Esophagus squamous epithelium (tissue), 5 donors: ENCODE results near the gene CTDP1. TPM values are rescaled to one million over a fixed set of nuclear protein-coding genes. Genes with fewer than 3 reads are reported as not detected.

Experiments
- DNase-seq: peaks from one replicate; lab custom pipeline; 2025; lab: John Stamatoyannopoulos, UW
- H3K27ac ChIP-seq, 4 donors: fragments of 200-600 bp; sonication (generic); one replicate each; pipeline ENCODE4 v1.5.1; 2016 to 2019; ENCODE audit warnings: mild to moderate bottlenecking in 1 of 4
- H3K27me3 ChIP-seq, 4 donors: fragments of 200-600 bp; sonication (generic); 1 replicate in 3 of 4; 2 replicates in 1 of 4; pipeline versions ENCODE4 v1.5.1 to v1.6.0; 2017 to 2021; ENCODE audit warnings: antibody characterized with exemption in 1 of 4
- H3K36me3 ChIP-seq, 3 donors: fragments of 200-600 bp; sonication (generic); one replicate each; pipeline ENCODE4 v1.5.1; 2016 to 2019
- H3K4me1 ChIP-seq, 3 donors: fragments of 200-600 bp; sonication (generic); one replicate each; pipeline ENCODE4 v1.5.1; 2017 to 2019
- H3K4me3 ChIP-seq, 4 donors: fragments of 200-600 bp; sonication (generic); 1 replicate in 3 of 4; 2 replicates in 1 of 4; pipeline ENCODE4 v1.5.1; 2016 to 2019; ENCODE audit warnings: mild to moderate bottlenecking in 2 of 4, moderate library complexity in 1 of 4
- H3K9me3 ChIP-seq, 3 donors: fragments of 200-600 bp; sonication (generic); one replicate each; pipeline ENCODE4 v1.5.1; 2016 to 2019
- POLR2A ChIP-seq, 4 donors: fragments of 450-650 bp; IDR thresholded peaks; one replicate each; pipeline ENCODE4 v1.6.1; 2017; ENCODE audit warnings: antibody characterized with exemption in 4 of 4, mild to moderate bottlenecking in 4 of 4, moderate library complexity in 3 of 4
- WGBS, 2 donors: methylation state at CpG; one replicate each; pipeline ENCODE4 v1.1.5; 2018; 5-methylcytosine and 5-hydroxymethylcytosine counted together
- intact Hi-C: fragments of 100-400 bp; cut with DNase I; formaldehyde crosslinking; loops from one replicate; pipeline ENCODE4 v1.15.0; 2022
- total RNA-seq, 4 donors: library from RNA; depleted of rRNA; stranded (reverse); fragments of >200 nt; gene quantifications; one replicate each; pipeline ENCODE4 v1.1.0, GENCODE V29; 2016
- TF ChIP-seq, protein P1 (sequence below), 6 experiments: fragments of 450-650 bp in 4 of 6; fragments of 200-600 bp in 2 of 6; sonication (generic) in 2 of 6; IDR thresholded peaks; one replicate each; pipeline ENCODE4 v1.5.1; 2016 to 2019; ENCODE audit warnings: antibody characterized with exemption in 6 of 6, mild to moderate bottlenecking in 4 of 6, moderate library complexity in 4 of 6
- donor health status: DM: yes; HTN: yes; CAD: no.

The CTDP1 gene
- total RNA-seq, 4 donors from 2014 or later = 10.5 to 17.1 (median 15.5) TPM

DNA sequence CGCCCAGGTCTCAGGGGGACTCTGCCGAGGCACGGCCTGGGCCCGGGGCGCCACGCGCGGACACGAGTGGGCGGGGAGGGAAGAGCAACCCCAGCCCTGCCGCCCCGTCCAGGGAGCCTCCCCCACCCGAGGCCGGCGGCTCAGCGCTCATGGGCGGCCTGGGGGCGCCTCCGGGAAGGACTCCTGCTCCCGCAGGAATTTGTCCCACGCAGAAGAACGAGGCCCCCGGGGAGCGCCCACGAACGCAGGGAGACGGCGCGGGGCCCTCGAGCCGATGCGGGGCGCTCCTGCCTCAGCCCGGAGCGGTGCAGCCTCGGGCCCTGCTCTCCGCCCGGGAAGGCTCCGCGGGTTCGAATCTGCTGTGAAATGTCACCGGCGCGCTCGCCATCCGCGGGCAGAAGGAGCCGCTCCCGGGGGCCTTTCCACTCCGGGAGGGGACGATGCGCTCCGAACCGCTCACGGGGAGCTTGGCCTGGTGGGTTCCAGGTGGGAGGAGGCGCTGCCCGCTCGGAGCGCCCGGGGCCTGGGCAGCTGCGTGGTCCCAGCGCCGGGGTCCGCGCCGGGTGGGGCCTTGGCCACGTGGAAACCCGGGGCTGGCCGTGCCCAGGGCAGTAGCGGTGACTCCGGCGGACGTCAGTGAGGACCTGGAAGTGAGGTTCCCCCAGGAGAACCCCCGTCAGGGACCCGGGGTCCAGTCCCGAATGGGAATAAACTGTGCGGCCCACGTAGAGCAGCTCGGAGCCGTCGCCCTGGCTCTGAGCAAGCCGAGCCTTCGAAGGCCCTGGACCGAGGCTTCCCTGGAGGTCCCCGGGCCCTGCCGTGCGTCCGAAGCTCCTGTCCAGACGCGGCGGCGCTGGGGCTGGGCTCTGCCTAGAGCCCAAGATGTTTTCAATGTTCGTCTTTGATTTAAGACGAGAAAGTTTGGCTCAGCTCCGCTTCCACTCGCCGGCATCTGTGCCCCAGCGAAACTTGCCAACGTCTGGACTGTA lies 41.4 kb upstream of the CTDP1 start:
- no peak for DNase-seq
- no peak overlapping the region for H3K4me3 ChIP-seq
- no peaks in the 10 kb centered on the region for H3K9me3 ChIP-seq
- H3K4me1 ChIP-seq = no peaks in the 10 kb centered on the region
- intact Hi-C loops = loop anchor here (10.0 kb wide), 1 partner anchor 53 kb away; no protein-coding TSS in a partner anchor
- H3K36me3 ChIP-seq = no peaks in the 10 kb centered on the region
- WGBS, 2 donors = 77 to 84% methylated on average over 16 to 18 of the region's 99 CpGs
- TF ChIP-seq, protein P1, sequence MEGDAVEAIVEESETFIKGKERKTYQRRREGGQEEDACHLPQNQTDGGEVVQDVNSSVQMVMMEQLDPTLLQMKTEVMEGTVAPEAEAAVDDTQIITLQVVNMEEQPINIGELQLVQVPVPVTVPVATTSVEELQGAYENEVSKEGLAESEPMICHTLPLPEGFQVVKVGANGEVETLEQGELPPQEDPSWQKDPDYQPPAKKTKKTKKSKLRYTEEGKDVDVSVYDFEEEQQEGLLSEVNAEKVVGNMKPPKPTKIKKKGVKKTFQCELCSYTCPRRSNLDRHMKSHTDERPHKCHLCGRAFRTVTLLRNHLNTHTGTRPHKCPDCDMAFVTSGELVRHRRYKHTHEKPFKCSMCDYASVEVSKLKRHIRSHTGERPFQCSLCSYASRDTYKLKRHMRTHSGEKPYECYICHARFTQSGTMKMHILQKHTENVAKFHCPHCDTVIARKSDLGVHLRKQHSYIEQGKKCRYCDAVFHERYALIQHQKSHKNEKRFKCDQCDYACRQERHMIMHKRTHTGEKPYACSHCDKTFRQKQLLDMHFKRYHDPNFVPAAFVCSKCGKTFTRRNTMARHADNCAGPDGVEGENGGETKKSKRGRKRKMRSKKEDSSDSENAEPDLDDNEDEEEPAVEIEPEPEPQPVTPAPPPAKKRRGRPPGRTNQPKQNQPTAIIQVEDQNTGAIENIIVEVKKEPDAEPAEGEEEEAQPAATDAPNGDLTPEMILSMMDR (IDR thresholded peaks at IDR 0.05) = no peak
- TF ChIP-seq POLR2A (IDR thresholded peaks at IDR 0.05) = no peak
- peaks cover 0 to 60% (median 6%) of the 10 kb centered on the region in 4 donors for H3K27me3 ChIP-seq
- no peak overlapping the region for H3K27ac ChIP-seq

DNA sequence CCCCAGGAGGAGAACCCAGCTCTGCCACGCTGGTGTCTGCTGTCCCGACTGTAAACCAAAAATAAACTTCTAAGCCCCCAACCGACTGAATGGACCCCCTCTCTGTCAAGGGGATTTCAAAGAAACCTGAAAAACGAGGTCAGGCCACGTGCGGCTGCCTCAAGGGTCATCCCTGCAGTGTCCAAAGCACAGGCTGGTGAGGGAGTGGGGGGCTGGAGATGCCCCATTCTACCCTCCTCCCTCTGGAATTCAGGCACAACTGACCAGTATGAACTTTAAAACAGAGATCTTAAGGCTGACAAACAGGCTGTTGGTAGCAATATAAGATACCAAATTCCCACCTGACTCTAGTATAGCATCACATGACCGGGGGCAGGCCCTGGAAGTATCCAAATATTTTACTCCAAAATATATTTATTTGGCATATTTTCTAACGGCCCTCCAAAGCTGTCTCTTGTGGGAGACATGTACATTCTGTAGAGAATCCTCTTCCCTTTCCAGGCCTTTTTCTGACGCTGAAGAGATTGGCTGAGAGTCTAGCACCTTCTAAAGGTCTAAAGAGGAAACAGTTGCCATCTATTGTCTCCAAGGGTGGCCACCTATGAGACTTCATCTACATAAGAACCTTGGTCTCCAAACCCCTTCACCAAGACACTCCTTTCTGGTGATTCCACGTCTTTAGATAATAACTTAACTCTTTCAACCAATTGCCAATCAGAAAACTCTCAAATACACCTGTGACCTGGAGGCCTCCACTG lies 40.4 kb upstream of the CTDP1 start:
- intact Hi-C loops = loop anchor here (10.0 kb wide), 1 partner anchor 54 kb away; no protein-coding TSS in a partner anchor
- H3K27me3 ChIP-seq = peaks cover 0 to 64% (median 6%) of the 10 kb centered on the region in 4 donors
- TF ChIP-seq, protein P1 (IDR thresholded peaks at IDR 0.05) = no peak
- TF ChIP-seq POLR2A (IDR thresholded peaks at IDR 0.05) = no peak
- DNase-seq = no peak
- no peak overlapping the region for H3K4me3 ChIP-seq
- H3K36me3 ChIP-seq = no peaks in the 10 kb centered on the region
- 49 to 64% methylated on average over 10 of the region's 10 CpGs for WGBS, 2 donors
- H3K9me3 ChIP-seq = no peaks in the 10 kb centered on the region
- H3K27ac ChIP-seq = no peak overlapping the region
- H3K4me1 ChIP-seq = peaks cover 0 to 5% (median 0%) of the 10 kb centered on the region in 3 donors

DNA sequence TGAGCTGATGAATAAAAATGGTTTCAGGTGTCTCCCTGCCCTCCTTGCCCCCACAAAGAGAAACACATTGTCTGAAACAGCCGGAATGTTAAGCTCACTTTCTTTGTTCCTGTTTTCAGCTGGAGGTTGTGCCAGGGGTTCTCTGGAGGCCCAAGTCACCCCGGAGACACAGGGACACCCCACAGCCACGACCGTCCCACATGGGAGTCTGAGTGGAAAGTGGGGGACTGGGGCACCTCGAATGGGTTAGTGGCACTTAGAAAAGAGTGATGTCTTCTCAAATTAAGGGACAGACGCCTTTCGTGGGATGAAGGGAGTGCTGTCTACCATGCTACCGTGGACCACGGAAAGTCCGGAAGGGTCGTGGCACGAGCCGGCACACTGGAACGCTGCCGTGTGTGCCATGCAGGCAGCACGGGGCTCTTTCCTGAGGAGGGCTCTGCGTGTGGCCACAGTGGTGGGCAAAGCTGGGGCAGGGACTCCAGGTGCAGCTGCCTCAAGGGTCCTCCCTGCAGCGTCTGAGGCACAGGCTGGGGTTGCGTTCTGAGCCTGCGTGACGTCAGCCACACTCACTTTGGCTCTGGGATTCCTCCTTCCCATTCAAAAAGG lies 39.4 kb upstream of the CTDP1 start:
- intact Hi-C loops = loop anchor here (10.0 kb wide), 1 partner anchor 105 kb away; no protein-coding TSS in a partner anchor
- TF ChIP-seq, protein P1 (IDR thresholded peaks at IDR 0.05) = no peak
- no peak for TF ChIP-seq POLR2A (IDR thresholded peaks at IDR 0.05)
- DNase-seq = no peak
- no peak overlapping the region for H3K4me3 ChIP-seq
- peaks cover 0 to 64% (median 6%) of the 10 kb centered on the region in 4 donors for H3K27me3 ChIP-seq
- no peaks in the 10 kb centered on the region for H3K36me3 ChIP-seq
- H3K4me1 ChIP-seq = peaks cover 0 to 6% (median 0%) of the 10 kb centered on the region in 3 donors
- no peaks in the 10 kb centered on the region for H3K9me3 ChIP-seq
- H3K27ac ChIP-seq = no peak overlapping the region
- WGBS, 2 donors = 84 to 85% methylated on average over 7 to 18 of the region's 21 CpGs

DNA sequence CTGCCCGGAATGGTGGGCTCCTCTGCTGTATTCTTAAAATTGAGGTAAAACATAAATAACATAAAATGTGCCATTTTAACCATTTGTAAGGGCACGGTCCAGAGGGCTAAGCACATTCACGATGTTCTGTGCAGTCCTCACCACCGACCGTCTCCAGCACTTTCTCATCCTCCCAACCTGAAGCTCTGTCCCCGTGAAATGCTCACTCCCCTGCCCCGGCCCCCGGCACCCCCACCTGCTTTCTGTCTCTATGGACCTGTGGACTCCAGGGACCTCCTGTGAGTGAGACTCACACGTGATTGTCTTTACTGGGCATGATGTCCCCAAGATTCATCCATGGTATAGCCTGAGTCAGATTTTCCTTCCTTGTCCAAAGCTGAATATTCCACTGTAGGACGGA lies 38.7 kb upstream of the CTDP1 start:
- Histone ChIP-seq H3K4me3 (no peak overlapping the region), H3K36me3 (no peaks in the 10 kb centered on the region), H3K27me3 (peaks cover 0 to 64% (median 6%) of the 10 kb centered on the region in 4 donors), H3K9me3 (no peaks in the 10 kb centered on the region), H3K4me1 (peaks cover 0 to 6% (median 0%) of the 10 kb centered on the region in 3 donors), H3K27ac (no peak overlapping the region)
- TF ChIP-seq, protein P1 (IDR thresholded peaks at IDR 0.05) = no peak
- no peak for TF ChIP-seq POLR2A (IDR thresholded peaks at IDR 0.05)
- no peak for DNase-seq
- intact Hi-C loops = loop anchor here (10.0 kb wide), 1 partner anchor 106 kb away; no protein-coding TSS in a partner anchor
- 81% methylated on average over 9 of the region's 10 CpGs for WGBS, 2 donors
